GM12872 (cell line): ENCODE results near the gene VRK2.

Experiments
- CTCF ChIP-seq: IDR thresholded peaks from 3 replicates; pipeline ENCODE4 v1.5.1; 2011; ENCODE audit warnings: low read depth, mild to moderate bottlenecking, low read length, moderate library complexity; ENCODE audit not compliant: insufficient read depth

Gene VRK2

GRCh38 chr2:58044145-58044544, 2.5 kb upstream of the VRK2 start:
- TF ChIP-seq CTCF: no peak

GRCh38 chr2:58045580-58046334, 849 bp upstream of the VRK2 start:
- TF ChIP-seq CTCF: no peak

GRCh38 chr2:58046335-58046584, 346 bp upstream of the VRK2 start:
- TF ChIP-seq CTCF: no peak

- no peak for TF ChIP-seq CTCF
Measured at GRCh38 chr2:58047373-58047935, 848 bp downstream of the VRK2 start.

- TF ChIP-seq CTCF: no peak
Measured at GRCh38 chr2:58047961-58048360, 1.4 kb downstream of the VRK2 start.

- no peak for TF ChIP-seq CTCF
Measured at GRCh38 chr2:58051445-58051844, 4.8 kb downstream of the VRK2 start.

- no peak for TF ChIP-seq CTCF
Measured at GRCh38 chr2:58052978-58053377, 6.4 kb downstream of the VRK2 start.
